Stomach (tissue), 4 donors: ENCODE data around the gene TTC33.

Experiments
- CTCF ChIP-seq, 7 experiments: fragments of 450-650 bp in 4 of 7; fragments of 200-600 bp in 3 of 7; sonication (generic) in 3 of 7; IDR thresholded peaks; one replicate each; pipeline ENCODE4 v1.5.1; 2016 to 2019; ENCODE audit warnings: antibody characterized with exemption in 7 of 7, control low read depth in 2 of 7, mild to moderate bottlenecking in 1 of 7
- EP300 ChIP-seq: sonication (generic); formaldehyde crosslinking; IDR thresholded peaks from one replicate; pipeline ENCODE4 v1.6.1; 2017; ENCODE audit warnings: antibody characterized with exemption
- POLR2A ChIP-seq, 4 donors: fragments of 450-650 bp; IDR thresholded peaks; one replicate each; pipeline ENCODE4 v1.6.1; 2016; ENCODE audit warnings: antibody characterized with exemption in 4 of 4, control low read depth in 2 of 4, mild to moderate bottlenecking in 1 of 4, moderate library complexity in 1 of 4
- POLR2AphosphoS5 ChIP-seq, 3 donors: sonication (generic); formaldehyde crosslinking; IDR thresholded peaks; one replicate each; pipeline ENCODE4 v1.6.1; 2016; ENCODE audit warnings: antibody characterized with exemption in 3 of 3

GRCh38 chr5:40559306-40559705 lies 196.5 kb downstream of the TTC33 start:
- TF ChIP-seq CTCF (IDR thresholded peaks at IDR 0.05) (no peak), POLR2A (IDR thresholded peaks at IDR 0.05) (no peak), POLR2AphosphoS5 (IDR thresholded peaks at IDR 0.05) (no peak), EP300 (no peak)
